Heart right ventricle (tissue), 16 donors: Measurements from ENCODE around the gene SFSWAP. TPM values are rescaled to one million over a fixed set of nuclear protein-coding genes. Genes with fewer than 3 reads are reported as not detected.

ENCODE experiments used
- ATAC-seq, 8 donors: fragments of 200-7000 bp; cut with Tn5 transposase; one replicate each; pipeline ENCODE4 v1.9.1; 2020; ENCODE audit warnings: mild to moderate bottlenecking in 8 of 8, moderate library complexity in 8 of 8, moderate number of reproducible peaks in 1 of 8
- DNase-seq, 2 donors: peaks; one replicate each; pipeline ENCODE4 v3.0.0-alpha.2; 2020
- H3K27ac ChIP-seq, 10 donors: fragments of 200-600 bp; sonication (generic) in 2 of 10; one replicate each; pipeline versions ENCODE4 v1.5.0 to v1.8.0; 2020 to 2022; ENCODE audit warnings: mild to moderate bottlenecking in 3 of 10
- H3K27me3 ChIP-seq, 7 donors: fragments of 200-600 bp; one replicate each; pipeline ENCODE4 v1.8.0; 2021 to 2022; ENCODE audit warnings: mild to moderate bottlenecking in 2 of 7
- H3K36me3 ChIP-seq, 9 donors: fragments of 200-600 bp; sonication (generic) in 1 of 9; one replicate each; pipeline versions ENCODE4 v1.5.0 to v1.8.0; 2020 to 2022; ENCODE audit warnings: mild to moderate bottlenecking in 2 of 9
- H3K4me1 ChIP-seq, 9 donors: fragments of 200-600 bp; sonication (generic) in 1 of 9; one replicate each; pipeline versions ENCODE4 v1.5.0 to v1.8.0; 2020 to 2022; ENCODE audit warnings: mild to moderate bottlenecking in 4 of 9
- H3K4me3 ChIP-seq, 10 donors: fragments of 200-600 bp; sonication (generic) in 2 of 10; one replicate each; pipeline versions ENCODE4 v1.5.0 to v1.8.0; 2020 to 2022; ENCODE audit warnings: mild to moderate bottlenecking in 7 of 10, moderate library complexity in 2 of 10
- H3K9me3 ChIP-seq, 11 donors: fragments of 200-600 bp in 10 of 11; sonication (generic) in 2 of 11; one replicate each; pipeline versions ENCODE4 v1.5.0 to v1.8.0; 2013 to 2022; ENCODE audit warnings: mild to moderate bottlenecking in 2 of 11, control low read depth in 1 of 11, moderate library complexity in 1 of 11
- CTCF ChIP-seq, 9 donors: fragments of 200-600 bp; sonication (generic) in 2 of 9; IDR thresholded peaks; one replicate each; pipeline versions ENCODE4 v1.5.0 to v1.8.0; 2021 to 2022; ENCODE audit warnings: antibody characterized with exemption in 9 of 9, mild to moderate bottlenecking in 5 of 9, moderate library complexity in 1 of 9
- WGBS, 2 donors: extraction: QIAGEN DNeasy Blood & Tissue Kit; methylation state at CpG; one replicate each; pipeline ENCODE4 v1.1.7; 2013; ENCODE audit warnings: inconsistent platforms in 1 of 2; 5-methylcytosine and 5-hydroxymethylcytosine counted together
- intact Hi-C, 10 donors: fragments of 100-400 bp; cut with DNase I; formaldehyde crosslinking; loops; one replicate each; pipeline versions ENCODE4 v1.11.1 to v1.14.2; 2022
- polyA plus RNA-seq, 2 donors: library from polyadenylated mRNA; stranded (reverse); fragments of 200-250 nt; gene quantifications; one replicate each; pipeline ENCODE4 v1.2.3, GENCODE V29; 2013
- total RNA-seq, 10 donors: library from RNA; stranded (reverse); fragmentation: NEBNext Ultra II Directional in 3 of 10; extraction: Animal tissue kit (Norgen Biotek cat#: 25700) in 3 of 10; gene quantifications; one replicate each; pipeline versions ENCODE4 v1.2.1 to v1.2.4, GENCODE V29; 2021 to 2023
- donor health status: Arrhythmogenic right ventricular cardiomyopathy.
- donor health status: ischemic (EF 13 %, LVEDD 7.1; RV severe dilation, severe dysfunction).
- donor health status: healthy with polysubstance abuse.
- donor health status: DM: no; HTN: yes; CAD: no.
- donor health status: DM: no; HTN: no; CAD: no.
- donor health status: ischemic (EF 25% LVEDD 6.9; RV normal size, moderate dysfunction).
- donor health status: ischemic (EF 25% LVEDD 5.7; RV mildly dilated, moderate dysfunction).
- donor health status: healthy.
- donor health status: DM: yes; HTN: yes; CAD: no.
- donor health status: Ischemic cardiomyopathy.
- donor health status: ischemic (EF 35%, LVEDD 5.7; RV mildly dilated, moderate dysfunction).
- donor health status: nonischemic (EF 11% LVEDD 7.7; RV severe dilation, severe dysfunction).
- donor health status: DM: yes; HTN: yes; CAD: no.
- donor health status: PGD.
- donor health status: ischemic (EF 29% LVEDD 5.4; RV normal size, mild dysfunction).
- donor health status: nonischemic (EF 23%, LVEDD 6.1; RV moderate dilation, normal function).

SFSWAP gene
- total and polyA plus RNA-seq, 12 donors: 14.5 to 34.1 (median 19.6) TPM

- H3K27me3 ChIP-seq: no peaks in the 10 kb centered on the region
- intact Hi-C loops: no loop called here
- no peak overlapping the region for H3K27ac ChIP-seq
- TF ChIP-seq CTCF (IDR thresholded peaks at IDR 0.05): no peak
- ATAC-seq (no peak), DNase-seq (no peak)
- no peaks in the 10 kb centered on the region for H3K4me1 ChIP-seq
- H3K36me3 ChIP-seq: no peaks in the 10 kb centered on the region
- H3K9me3 ChIP-seq: no peaks in the 10 kb centered on the region
- WGBS, 2 donors: 92 to 93% methylated on average over 25 of the region's 25 CpGs
- H3K4me3 ChIP-seq: no peak overlapping the region
These were observed 133.8 kb downstream of the SFSWAP start for GRCh38 chr12:131844656-131845055.

GRCh38 chr12:131845121-131845520 lies 134.2 kb downstream of the SFSWAP start:
- WGBS, 2 donors: 93 to 94% methylated on average over 29 of the region's 29 CpGs
- no peaks in the 10 kb centered on the region for H3K4me1 ChIP-seq
- DNase-seq: no peak
- peaks cover 0 to 4% (median 0%) of the 10 kb centered on the region in 7 donors for H3K27me3 ChIP-seq
- H3K4me3 ChIP-seq: no peak overlapping the region
- no peaks in the 10 kb centered on the region for H3K36me3 ChIP-seq
- ATAC-seq: no peak
- no peak for TF ChIP-seq CTCF (IDR thresholded peaks at IDR 0.05)
- H3K27ac ChIP-seq: no peak overlapping the region
- intact Hi-C loops: no loop called here
- H3K9me3 ChIP-seq: no peaks in the 10 kb centered on the region

- Histone ChIP-seq H3K36me3 (no peaks in the 10 kb centered on the region), H3K4me3 (no peak overlapping the region), H3K9me3 (no peaks in the 10 kb centered on the region), H3K4me1 (peaks cover 0 to 8% (median 0%) of the 10 kb centered on the region in 9 donors), H3K27ac (no peak overlapping the region), H3K27me3 (peaks cover 0 to 5% (median 0%) of the 10 kb centered on the region in 7 donors)
- ATAC-seq: no peak
- no peak for TF ChIP-seq CTCF (IDR thresholded peaks at IDR 0.05)
- WGBS, 2 donors: 92 to 95% methylated on average over 10 of the region's 10 CpGs
- DNase-seq: no peak
- intact Hi-C loops: no loop called here
These were observed 136.6 kb downstream of the SFSWAP start for GRCh38 chr12:131847456-131847855.

GRCh38 chr12:131848753-131849152 lies 137.9 kb downstream of the SFSWAP start:
- intact Hi-C loops: no loop called here
- Histone ChIP-seq H3K27ac (no peak overlapping the region), H3K4me3 (no peak overlapping the region), H3K36me3 (no peaks in the 10 kb centered on the region), H3K9me3 (no peaks in the 10 kb centered on the region), H3K4me1 (peaks cover 0 to 10% (median 0%) of the 10 kb centered on the region in 9 donors), H3K27me3 (peaks cover 0 to 5% (median under 1%) of the 10 kb centered on the region in 7 donors)
- ATAC-seq (no peak), DNase-seq (no peak)
- no peak for TF ChIP-seq CTCF (IDR thresholded peaks at IDR 0.05)
- WGBS, 2 donors: 83% methylated on average over 24 of the region's 24 CpGs

Other genes with a start within 250 kb of the SFSWAP start
- 1 to 10 TPM in 4 of 10 donors, under 1 TPM in 5, not detected in 1; 0.28 to 1.4 (median 0.97) TPM for gene MMP17, start 117.3 kb downstream of the SFSWAP start, total RNA-seq
- gene MMP17, start 117.3 kb downstream of the SFSWAP start, polyA plus RNA-seq: 1 to 10 TPM; 2.3 to 3.7 TPM
- 10 to 100 TPM; 30.2 to 77.7 (median 51.6) TPM for gene ULK1, start 183.5 kb downstream of the SFSWAP start, total RNA-seq
- gene ULK1, start 183.5 kb downstream of the SFSWAP start, polyA plus RNA-seq: 10 to 100 TPM; 10.7 to 37.2 TPM
- 10 to 100 TPM in 1 of 10 donors, 1 to 10 TPM in 9; 5.1 to 14.8 (median 7.5) TPM for gene PUS1, start 218.2 kb downstream of the SFSWAP start, total RNA-seq
- gene PUS1, start 218.2 kb downstream of the SFSWAP start, polyA plus RNA-seq: 10 to 100 TPM; 13.7 to 17.4 TPM
- 10 to 100 TPM; 14.1 to 20.5 (median 19.3) TPM for gene EP400, start 238.9 kb downstream of the SFSWAP start, total RNA-seq
- 10 to 100 TPM in 1 of 2 donors, 1 to 10 TPM in 1; 6.6 to 18.9 TPM for gene EP400, start 238.9 kb downstream of the SFSWAP start, polyA plus RNA-seq